ENCODE results near the gene BRICD5.

GRCh38 chr16:2178321-2179106, 32.1 kb downstream of the BRICD5 start:
- TF ChIP-seq, protein P1, sequence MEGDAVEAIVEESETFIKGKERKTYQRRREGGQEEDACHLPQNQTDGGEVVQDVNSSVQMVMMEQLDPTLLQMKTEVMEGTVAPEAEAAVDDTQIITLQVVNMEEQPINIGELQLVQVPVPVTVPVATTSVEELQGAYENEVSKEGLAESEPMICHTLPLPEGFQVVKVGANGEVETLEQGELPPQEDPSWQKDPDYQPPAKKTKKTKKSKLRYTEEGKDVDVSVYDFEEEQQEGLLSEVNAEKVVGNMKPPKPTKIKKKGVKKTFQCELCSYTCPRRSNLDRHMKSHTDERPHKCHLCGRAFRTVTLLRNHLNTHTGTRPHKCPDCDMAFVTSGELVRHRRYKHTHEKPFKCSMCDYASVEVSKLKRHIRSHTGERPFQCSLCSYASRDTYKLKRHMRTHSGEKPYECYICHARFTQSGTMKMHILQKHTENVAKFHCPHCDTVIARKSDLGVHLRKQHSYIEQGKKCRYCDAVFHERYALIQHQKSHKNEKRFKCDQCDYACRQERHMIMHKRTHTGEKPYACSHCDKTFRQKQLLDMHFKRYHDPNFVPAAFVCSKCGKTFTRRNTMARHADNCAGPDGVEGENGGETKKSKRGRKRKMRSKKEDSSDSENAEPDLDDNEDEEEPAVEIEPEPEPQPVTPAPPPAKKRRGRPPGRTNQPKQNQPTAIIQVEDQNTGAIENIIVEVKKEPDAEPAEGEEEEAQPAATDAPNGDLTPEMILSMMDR (IDR thresholded peaks at IDR 0.05): no peak
- no peak for TF ChIP-seq POLR2A (IDR thresholded peaks at IDR 0.05)
